ENCODE data around the gene NPHP4. TPM values are rescaled to one million over a fixed set of nuclear protein-coding genes. Genes with fewer than 3 reads are reported as not detected.
"Not testable (repeated sequence)": the region's sequence is repeated elsewhere in the genome, so short reads cannot be mapped to it uniquely, and the experiment has no call there.

The NPHP4 gene
- total RNA-seq, 1 experiment from 2014 or later, result 6.1 TPM

DNA sequence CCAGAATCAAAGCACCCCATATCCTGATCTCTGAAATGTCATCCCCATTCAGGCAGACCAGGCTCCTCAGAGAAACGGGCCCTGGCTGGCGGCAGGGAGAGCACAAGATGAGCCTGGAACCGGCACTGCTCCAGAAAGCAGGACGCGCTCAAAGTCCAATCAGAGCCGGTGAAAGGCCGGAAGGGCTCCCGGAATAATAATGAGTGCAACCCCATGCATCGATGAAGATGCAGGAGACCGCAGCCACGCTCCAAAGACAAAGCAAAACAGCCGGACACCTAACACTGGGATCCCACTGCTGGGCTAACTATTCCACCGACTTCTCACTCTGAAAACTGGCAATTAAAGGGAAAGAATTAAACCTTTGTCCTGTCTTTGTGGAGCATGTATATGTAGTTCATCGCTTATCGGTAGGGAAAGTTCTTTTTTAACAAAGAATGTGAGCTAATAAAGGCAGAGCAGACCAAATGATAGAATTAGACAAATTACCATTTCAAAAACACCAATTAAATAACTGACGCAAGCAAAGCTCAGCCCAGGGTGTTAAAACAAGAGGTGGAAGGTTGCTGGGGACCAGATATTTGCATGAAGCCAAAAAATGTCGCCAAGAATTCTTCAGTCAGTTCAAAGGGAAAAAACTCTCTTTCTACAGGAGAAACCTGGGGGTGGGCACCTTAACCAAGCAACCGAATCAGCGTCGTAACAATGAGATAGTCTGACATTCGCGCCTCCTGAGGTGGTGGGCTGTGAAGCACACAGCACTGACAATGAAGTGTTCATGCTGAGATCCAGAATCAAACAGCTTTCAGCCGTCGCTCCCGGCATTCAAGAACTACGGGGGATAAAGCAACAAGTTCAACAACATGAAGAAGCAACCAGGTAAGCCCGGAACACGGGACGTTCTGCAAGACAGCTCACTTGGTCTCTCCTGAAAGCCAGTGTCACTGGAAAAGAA lies 95.2 kb downstream of the NPHP4 start:
- DNase-seq (ENCODE audit: low read depth), result no peak
- in situ Hi-C loops (cut with HindIII; ENCODE audit: low pct_unique_long_range_greater_than_20kb, low sequenced_read_pairs), result no loop called here

DNA sequence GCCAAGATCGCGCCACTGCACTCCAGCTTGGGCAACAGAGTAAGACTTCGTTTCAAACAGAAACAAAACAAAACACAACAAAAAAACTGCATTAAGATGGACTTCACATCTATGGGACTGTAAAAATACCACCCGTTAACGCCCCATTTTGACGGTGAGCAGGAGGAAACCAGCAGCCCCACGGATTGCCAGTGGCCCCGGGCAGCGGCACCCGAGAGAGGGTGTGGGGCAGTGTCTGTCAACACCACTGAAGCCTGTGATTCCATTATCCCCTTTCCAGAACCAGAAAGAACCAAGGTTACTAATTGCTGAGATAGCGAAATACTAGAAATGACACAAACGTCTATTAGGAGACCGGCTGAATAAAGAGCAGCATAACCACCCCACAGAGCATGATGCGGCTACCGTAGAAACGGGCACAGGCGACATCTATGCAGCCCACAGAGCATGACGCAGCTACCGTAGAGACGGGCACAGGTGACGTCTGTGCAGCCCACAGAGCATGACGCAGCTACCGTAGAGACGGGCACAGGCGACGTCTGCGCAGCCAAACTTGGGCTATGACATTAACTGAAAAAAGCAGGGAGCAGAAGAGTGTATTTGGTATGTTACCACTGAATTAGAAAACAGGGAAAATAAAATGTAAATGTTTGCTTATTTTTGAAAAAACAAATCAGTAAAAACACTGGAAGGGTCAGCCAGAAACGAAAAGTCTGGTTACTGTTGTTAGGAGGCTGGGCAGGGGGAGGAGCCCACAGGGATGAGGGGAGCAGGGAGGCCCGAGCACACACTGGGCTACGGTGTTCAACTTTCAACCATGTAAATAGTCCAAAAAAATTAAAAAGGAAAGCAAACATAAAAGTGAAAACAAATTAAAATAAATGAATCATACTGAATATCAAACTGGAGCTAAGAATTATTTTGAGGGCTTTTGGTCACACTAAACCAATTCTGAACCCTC lies 96.5 kb downstream of the NPHP4 start:
- no peak for DNase-seq (ENCODE audit: low read depth)
- in situ Hi-C loops (cut with HindIII; ENCODE audit: low pct_unique_long_range_greater_than_20kb, low sequenced_read_pairs), result no loop called here

DNA sequence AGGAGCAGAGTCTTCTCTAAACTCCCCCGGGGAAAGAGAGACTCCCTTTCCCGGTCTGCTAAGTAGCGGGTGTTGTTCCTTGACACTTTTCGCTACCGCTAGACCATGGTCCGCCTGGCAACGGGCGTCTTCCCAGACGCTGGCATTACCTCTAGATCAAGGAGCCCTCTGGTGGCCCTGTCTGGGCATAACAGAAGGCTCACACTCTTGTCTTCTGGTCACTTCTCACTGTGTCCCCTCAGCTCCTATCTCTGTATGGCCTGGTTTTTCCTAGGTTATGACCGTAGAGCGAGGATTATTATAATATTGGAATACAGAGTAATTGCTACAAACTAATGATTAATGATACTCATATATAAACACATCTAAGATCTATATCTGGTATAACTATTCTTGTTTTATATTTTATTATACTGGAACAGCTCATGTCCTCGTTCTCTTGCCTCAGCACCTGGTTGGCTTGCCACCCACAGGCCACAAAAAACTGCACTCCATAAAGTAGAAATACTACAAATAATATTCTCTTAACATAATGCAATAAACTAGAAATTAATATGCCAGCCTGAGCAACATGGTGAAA lies 98.4 kb downstream of the NPHP4 start:
- in situ Hi-C loops (cut with HindIII; ENCODE audit: low pct_unique_long_range_greater_than_20kb, low sequenced_read_pairs); DNase-seq (ENCODE audit: low read depth): not testable (repeated sequence)

DNA sequence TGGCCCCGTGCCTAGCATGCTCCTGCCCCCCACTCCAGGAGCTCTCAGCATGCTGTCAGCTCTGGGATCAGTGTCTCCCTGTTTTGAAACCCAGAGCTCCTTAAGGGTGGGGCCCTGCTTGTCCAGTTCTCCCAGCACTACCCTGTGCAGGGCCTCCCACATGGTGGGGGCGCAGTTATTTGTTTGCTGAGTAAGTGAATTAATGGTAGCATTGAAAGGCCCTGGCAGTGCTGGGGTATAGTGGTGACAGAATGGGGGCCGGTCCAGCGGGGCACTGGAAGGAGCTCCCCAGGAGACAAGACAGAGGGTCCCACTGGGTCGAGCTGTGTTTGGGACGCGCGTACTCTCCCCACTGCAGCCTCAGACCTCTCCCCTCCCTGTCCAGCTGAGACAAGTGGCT lies 99.9 kb downstream of the NPHP4 start:
- in situ Hi-C loops (cut with HindIII; ENCODE audit: low pct_unique_long_range_greater_than_20kb, low sequenced_read_pairs), result no loop called here
- no peak for DNase-seq (ENCODE audit: low read depth)

DNA sequence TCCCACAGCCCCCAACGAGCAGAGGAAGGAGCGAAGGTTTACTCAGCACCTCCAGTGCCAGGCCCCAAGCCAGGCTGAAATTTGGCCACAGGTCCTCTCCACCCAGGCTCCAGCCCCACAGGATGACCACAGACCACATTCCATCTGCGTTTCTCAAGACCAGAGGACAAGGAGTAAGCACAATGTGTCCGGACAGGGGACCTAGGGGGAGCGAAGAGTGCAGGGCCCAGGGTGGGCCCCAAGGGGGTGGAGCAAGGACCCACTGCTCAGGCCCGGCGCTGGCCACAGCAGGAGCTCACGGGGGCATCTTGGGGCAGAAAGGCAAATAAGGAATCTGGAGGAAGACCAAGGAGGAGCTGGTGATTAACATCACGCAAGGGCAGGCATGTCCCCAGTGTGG lies 100.5 kb downstream of the NPHP4 start:
- DNase-seq (ENCODE audit: low read depth), result no peak
- in situ Hi-C loops (cut with HindIII; ENCODE audit: low pct_unique_long_range_greater_than_20kb, low sequenced_read_pairs), result no loop called here

DNA sequence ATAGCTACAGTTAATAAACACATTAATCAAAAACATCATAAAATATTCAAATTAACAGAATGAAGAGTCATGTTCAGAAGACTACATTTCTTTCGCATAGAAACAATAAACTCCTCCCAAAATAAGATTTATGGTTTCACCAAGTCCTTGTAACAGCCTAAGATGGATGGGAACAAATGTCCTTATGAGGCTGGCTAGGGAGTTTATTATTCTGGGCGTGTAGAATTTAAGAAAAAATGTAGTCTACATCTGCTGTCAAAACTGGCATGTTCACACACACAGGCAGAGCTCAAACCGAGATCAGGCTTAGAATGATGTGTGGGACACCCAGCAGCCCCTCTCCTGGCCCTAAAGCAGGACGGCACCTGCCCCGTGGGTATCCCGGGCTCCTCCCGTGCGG lies 101.1 kb downstream of the NPHP4 start:
- no peak for DNase-seq (ENCODE audit: low read depth)
- in situ Hi-C loops (cut with HindIII; ENCODE audit: low pct_unique_long_range_greater_than_20kb, low sequenced_read_pairs), result no loop called here

DNA sequence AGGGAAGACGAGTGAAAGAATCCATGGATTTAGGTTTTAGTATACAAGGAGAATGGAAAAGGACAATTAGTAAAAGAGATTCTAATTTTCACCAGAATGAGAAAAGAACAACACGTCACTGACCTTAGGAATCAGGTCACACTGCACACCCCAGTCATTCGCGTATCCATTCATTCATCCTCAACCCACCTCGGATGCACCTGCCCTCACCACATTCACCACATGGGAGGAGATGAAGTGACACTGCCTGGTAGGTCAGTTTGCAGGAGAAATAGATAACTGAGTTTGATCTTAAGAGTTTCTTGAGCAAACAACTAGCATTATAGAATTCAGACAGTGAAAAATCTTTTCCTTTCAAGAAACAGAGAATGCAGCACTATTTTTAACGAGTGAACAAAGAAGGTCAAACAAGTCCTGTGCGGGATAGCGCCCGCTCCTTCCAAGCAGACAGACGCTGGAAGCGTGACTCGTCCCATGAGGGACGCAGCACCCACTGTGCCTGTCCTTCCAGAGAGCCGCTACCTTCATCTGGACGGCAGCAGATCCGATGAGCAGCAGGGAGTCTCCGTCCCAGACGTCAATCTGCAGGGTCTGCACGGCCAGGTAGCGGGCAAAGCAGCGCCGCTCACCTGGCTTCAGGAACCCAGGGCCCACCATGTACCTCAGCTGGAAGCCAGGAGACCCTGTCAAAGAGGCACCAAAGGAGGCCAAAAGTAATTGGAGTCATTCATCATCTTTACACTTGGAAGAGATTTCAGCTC lies 101.7 kb downstream of the NPHP4 start:
- DNase-seq (ENCODE audit: low read depth), result no peak
- in situ Hi-C loops (cut with HindIII; ENCODE audit: low pct_unique_long_range_greater_than_20kb, low sequenced_read_pairs), result no loop called here

DNA sequence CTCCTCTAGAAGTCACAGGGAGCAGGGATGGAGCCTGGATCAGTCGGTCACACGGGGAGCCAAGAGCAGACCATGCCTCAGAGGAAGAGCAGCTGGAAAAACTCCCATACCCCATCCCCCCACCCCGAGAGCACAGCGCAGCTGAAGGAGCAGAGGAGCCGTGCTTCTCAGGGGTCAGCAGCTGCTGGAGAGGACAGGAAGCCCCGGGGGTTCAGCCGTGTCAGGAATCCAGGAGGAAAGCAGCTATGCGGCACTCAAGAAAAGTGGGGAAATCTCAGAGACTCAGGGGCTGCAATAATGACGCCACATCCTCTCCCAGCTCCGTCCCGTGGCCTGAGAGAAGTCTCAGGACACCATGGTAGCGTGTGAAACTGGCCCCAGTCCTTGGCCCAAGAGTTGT lies 102.3 kb downstream of the NPHP4 start:
- no peak for DNase-seq (ENCODE audit: low read depth)
- in situ Hi-C loops (cut with HindIII; ENCODE audit: low pct_unique_long_range_greater_than_20kb, low sequenced_read_pairs), result no loop called here

DNA sequence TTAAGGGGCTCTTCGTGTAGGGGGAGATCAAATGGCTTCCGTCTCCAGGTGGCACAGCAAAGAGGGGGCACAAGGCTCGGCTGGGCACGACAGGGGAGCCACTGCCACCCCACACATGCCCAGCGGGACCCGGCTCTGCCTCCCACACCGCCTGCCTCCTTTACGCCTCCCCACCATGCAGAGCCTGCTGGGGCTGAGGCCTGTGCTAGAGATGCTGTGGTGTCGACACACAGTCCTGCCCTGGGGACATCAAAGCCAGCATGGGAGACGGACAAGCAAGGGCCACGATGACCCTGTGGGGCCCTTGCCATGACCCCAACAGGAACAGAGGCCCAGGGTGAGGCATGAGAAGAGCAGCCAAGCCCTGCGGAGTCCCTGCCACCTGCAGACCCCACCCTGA lies 102.8 kb downstream of the NPHP4 start:
- in situ Hi-C loops (cut with HindIII; ENCODE audit: low pct_unique_long_range_greater_than_20kb, low sequenced_read_pairs), result no loop called here
- DNase-seq (ENCODE audit: low read depth), result no peak

DNA sequence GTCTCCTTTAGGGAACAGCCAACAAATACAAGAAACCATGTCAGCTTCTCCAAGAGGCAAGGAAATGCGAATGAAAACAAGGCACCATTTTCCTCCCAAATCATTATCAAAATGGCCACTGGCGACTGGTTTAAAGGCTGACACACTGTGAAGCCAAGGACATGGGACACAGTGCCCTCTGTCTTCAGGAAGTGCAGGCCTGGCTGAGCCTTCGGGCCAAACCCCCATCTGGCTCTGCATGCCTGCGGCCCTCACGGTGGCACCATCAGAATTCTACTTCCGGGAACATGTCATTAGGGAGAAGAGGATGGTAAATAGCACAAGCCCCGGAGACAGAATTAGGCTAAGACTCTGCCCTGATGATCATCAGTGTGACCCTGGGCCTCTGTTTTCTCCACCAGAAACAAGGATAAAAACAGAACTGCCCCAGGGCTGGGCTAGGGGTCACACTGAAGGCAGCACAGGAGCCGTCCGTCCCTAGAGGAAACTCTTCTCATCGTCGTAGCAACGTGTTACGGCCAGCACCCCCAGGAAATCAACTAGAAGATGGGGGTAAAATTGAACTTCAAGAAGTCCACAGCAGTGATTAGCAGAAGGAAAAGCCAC lies 103.5 kb downstream of the NPHP4 start:
- DNase-seq (ENCODE audit: low read depth), result no peak
- in situ Hi-C loops (cut with HindIII; ENCODE audit: low pct_unique_long_range_greater_than_20kb, low sequenced_read_pairs), result no loop called here

DNA sequence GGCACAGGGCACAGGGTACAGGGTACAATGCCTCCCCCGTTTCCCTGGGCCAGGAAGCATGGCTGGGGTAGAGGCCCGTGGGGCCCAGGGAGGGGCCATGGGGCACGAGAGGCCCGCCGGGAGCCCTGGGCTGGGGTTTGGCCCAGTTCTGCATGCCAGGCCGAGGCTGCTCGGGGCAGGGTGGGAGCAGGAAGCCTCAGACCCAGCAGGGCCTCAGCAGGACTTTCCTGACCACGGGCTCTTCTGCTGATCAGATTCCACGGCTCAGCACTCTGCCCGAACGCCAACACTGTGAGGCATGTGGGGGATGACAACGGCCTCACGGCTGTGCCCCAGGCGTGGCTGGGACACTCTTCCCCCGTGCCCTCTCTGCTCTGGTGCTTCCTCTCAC lies 104.3 kb downstream of the NPHP4 start:
- no peak for DNase-seq (ENCODE audit: low read depth)
- in situ Hi-C loops (cut with HindIII; ENCODE audit: low pct_unique_long_range_greater_than_20kb, low sequenced_read_pairs), result no loop called here

DNA sequence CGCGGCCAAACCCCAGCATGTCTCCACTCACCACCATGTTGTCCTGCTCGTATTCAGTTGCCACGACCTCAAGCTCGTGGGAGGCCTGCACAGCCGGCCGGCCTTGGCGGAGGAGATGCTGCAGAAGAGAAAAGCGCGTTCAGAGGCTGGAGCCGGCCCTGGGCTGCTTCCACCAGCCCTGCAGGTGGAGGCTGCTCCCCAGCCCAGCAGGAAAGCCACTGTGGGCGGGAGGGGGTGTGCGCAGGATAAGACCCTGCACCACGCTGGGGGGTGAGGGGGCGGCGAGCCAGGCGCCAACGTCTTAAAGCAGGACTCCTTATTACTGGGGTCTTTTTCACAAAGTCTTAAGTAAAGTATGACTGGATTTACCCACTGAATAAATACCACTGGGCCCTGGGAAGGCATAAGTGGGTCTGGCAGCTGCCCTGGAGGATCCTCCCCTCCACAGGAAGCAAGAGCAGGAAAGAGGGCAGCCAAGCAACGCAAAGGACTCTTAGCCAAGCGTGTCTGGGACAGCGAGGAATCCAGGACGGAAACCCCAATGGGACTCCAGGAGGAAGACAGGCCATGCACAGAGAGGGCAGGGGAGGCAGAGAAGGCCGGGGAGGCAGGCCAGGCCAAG lies 104.8 kb downstream of the NPHP4 start:
- in situ Hi-C loops (cut with HindIII; ENCODE audit: low pct_unique_long_range_greater_than_20kb, low sequenced_read_pairs), result no loop called here
- no peak for DNase-seq (ENCODE audit: low read depth)

DNA sequence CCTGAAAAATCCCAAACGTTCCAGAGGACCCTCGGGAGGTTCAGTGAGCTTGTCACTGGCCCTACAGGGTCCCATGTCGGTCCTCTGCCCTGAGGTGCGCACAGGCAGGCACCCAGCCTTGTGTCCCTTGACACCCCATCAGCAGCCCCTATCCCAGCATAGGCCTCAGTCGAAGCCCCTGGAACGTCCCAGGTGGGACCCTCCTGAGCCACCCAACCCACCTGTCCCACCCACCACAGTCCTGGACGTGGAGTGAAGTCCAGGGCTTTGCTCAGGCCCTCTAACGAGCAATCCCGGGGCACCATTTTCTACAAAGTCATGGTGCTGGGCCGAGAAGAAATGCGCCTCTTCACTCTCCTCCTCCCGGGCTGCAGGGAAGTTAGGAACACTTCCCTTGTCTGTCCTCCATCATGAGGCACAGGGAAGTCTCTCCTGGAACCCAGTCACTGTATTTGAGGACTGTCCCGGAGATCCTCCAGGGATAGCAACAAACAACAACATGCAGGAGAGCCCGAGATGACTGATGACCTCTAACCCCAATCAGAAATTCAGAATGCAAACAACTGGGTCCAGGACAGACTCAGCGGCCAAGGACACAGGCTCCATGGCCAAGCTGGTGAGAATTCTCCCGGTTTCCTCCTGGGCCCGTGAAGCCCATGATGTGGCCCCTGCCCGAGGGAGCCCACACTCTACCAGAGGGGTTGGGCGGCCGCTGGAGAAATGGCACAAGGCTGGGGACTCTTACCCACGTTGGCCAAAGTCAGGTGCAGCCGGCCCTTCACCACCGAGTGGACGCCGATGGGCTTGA lies 105.5 kb downstream of the NPHP4 start:
- in situ Hi-C loops (cut with HindIII; ENCODE audit: low pct_unique_long_range_greater_than_20kb, low sequenced_read_pairs), result no loop called here
- DNase-seq (ENCODE audit: low read depth), result no peak

DNA sequence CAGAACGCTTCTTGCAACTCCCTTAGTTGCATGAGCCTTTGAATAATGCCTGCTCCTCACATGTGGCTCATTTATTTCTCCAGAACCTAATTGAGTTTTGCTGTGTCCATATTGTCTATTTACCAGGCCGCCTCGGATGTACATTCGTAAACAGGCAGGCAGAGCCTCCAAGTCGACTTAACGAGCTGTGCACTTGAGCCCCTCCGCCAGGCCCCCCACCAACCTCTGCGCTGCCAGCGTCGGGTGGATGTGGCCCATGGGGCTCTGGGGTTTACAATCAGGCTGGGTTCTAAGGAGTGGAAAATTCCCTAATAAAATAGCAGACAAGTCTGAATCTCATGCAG lies 106.1 kb downstream of the NPHP4 start:
- DNase-seq (ENCODE audit: low read depth), result no peak
- in situ Hi-C loops (cut with HindIII; ENCODE audit: low pct_unique_long_range_greater_than_20kb, low sequenced_read_pairs), result no loop called here

DNA sequence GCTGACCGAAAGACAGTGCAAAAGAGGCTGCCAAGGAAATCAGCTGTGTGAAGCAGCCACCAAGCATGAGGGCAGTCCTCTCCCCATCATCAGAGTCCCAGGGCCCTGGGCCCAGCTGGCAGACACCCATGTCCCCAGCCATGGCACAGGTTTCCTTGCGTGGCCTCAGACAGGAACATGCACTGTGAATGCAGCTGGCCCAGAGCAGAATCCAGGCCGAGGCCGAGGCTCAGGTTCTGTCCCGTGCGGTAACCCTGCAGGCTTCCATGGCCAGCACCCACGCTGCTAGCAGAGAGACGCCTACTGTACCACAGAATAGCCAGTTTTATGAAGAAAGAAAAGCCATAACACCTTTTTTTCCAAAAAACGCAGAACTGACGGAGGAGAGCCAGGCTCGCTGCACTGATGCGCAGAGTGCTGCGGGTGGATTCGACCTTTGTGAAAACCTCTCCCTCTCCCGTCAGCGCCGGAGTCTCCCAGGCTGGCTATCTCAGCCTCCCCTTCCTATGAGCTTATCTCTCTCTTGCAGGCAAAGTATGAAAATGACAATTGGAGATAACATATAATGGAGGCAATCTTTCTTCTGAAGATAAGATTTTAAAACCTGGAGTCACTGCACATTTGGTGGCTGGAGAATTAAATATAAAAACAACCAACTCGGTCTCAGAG lies 106.6 kb downstream of the NPHP4 start:
- DNase-seq (ENCODE audit: low read depth), result no peak
- in situ Hi-C loops (cut with HindIII; ENCODE audit: low pct_unique_long_range_greater_than_20kb, low sequenced_read_pairs), result no loop called here

DNA sequence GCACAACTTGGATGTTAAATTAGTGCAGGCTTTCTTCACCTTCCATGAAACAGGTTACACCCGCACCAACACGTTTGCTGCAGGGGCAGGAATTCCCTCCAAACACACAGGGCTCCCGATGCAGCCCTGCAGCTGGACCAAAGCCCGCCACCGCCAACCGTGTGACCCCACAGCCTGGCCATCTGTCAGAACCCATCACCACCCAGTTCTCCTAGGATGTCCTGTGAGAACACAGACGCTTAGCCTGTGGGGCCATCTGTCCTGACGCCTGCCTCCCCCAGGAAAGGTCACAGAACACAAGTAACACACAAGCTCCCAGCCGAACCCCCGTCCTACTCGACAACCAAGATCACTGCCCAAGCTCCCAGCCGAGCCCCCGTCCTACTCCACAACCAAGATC lies 108.1 kb downstream of the NPHP4 start:
- DNase-seq (ENCODE audit: low read depth), result no peak
- in situ Hi-C loops (cut with HindIII; ENCODE audit: low pct_unique_long_range_greater_than_20kb, low sequenced_read_pairs), result no loop called here
